Fibroblast of the aortic adventitia (primary cell): ENCODE data around the gene CACNA1B. TPM values are rescaled to one million over a fixed set of nuclear protein-coding genes. Genes with fewer than 3 reads are reported as not detected.
"Not testable (repeated sequence)": the region's sequence is repeated elsewhere in the genome, so short reads cannot be mapped to it uniquely, and the experiment has no call there.

ENCODE experiments used
- DNase-seq: peaks from one replicate; pipeline ENCODE4 v3.0.0-alpha.2; 2010; ENCODE audit warnings: low read depth
- H3K4me3 ChIP-seq: 2 replicates; pipeline ENCODE4 v1.5.1; 2011; ENCODE audit warnings: low read depth, mild to moderate bottlenecking, control low read depth, low read length, moderate library complexity
- CTCF ChIP-seq: IDR thresholded peaks from 2 replicates; pipeline ENCODE4 v1.5.1; 2011; ENCODE audit warnings: mild to moderate bottlenecking, low read length, control low read depth, inconsistent platforms; ENCODE audit not compliant: insufficient read depth
- total RNA-seq: library from RNA; depleted of rRNA; stranded (reverse); fragments of >200 nt; gene quantifications from 2 replicates; pipeline ENCODE4 v1.2.3, GENCODE V29; 2012; ENCODE audit warnings: low replicate concordance

The CACNA1B gene
- total RNA-seq, 1 donor, result under 0.01 TPM

DNA sequence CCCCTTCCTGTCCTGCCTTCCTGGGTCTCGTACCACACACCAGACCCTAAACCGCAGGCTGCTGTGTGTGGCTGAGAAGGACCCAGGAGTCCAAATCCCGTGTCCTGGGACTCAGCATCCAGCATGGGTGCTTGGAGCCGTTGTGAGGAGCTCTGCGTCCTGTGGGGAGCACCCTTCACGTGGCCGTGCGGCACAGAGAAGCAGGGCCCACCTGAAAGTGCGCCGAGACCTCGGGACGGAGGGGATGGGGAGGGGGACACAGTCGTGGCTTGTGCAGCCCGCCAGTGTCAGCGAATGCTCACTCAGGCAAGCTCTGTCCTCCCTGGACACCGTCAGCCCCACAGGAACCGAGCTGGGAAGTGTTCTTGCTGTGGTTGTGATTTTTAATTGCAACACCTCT, 244.6 kb downstream of the CACNA1B start:
- H3K4me3 ChIP-seq, result no peak overlapping the region
- TF ChIP-seq CTCF, result no peak
- no peak for DNase-seq

GRCh38 chr9:138122676-138123075, 245.1 kb downstream of the CACNA1B start:
- no peak for TF ChIP-seq CTCF
- H3K4me3 ChIP-seq, result no peak overlapping the region
- no peak for DNase-seq

DNA sequence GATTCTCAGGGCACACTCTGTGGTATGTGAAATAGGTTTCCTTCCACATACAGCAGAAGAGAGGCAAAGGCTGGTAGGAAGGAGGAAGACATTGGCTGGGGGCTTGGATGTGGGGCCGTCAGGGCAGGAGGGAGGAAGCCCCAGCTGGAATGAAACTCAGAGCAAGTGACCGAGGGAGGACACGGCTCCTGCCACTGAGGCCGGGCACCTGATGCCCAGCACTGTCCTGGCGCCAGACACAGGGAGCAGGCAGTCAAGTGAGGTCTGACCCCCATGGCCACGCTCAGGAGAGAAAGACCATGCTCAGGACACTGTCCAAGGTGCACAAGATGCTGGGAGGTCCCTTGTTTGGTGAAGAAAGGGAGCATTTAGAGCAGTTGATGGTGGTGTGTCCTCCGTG, 245.5 kb downstream of the CACNA1B start:
- TF ChIP-seq CTCF, result no peak
- H3K4me3 ChIP-seq, result no peak overlapping the region
- no peak for DNase-seq

DNA sequence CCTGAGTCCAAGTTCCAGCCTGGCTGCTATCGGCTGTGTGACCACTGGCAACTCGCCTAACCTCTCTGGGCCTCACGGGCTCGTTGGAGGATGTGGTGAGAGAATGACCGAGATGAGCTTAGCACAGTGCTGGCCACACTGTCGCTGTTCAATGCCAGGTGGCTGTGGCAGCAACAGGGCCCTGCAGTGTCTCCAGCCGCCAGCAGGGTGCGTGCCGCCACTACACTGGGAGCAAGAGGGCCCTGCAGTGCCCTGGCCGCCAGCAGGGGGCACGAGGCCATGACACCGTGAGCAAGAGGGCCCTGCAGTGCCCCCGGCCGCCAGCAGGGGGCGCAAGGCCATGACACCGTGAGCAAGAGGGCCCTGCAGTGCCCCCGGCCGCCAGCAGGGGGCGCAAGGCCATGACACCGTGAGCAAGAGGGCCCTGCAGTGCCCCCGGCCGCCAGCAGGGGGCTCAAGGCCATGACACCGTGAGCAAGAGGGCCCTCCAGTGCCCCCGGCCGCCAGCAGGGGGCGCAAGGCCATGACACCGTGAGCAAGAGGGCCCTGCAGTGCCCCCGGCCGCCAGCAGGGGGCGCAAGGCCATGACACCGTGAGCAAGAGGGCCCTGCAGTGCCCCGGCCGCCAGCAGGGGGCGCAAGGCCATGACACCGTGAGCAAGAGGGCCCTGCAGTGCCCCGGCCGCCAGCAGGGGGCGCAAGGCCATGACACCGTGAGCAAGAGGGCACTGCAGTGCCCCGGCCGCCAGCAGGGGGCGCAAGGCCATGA, 248.7 kb downstream of the CACNA1B start:
- not testable (repeated sequence) for H3K4me3 ChIP-seq, DNase-seq

- DNase-seq, result not testable (repeated sequence)
Observed at GRCh38 chr9:138126858-138127584, 249.4 kb downstream of the CACNA1B start.

GRCh38 chr9:138128027-138128426, 250.4 kb downstream of the CACNA1B start:
- H3K4me3 ChIP-seq, DNase-seq: not testable (repeated sequence)

More at GRCh38 chr9:138126858-138127584, 249.4 kb downstream of the CACNA1B start:
- not testable (repeated sequence) for H3K4me3 ChIP-seq

- not testable (repeated sequence) for DNase-seq, H3K4me3 ChIP-seq
Observed at GRCh38 chr9:138129318-138129717, 251.7 kb downstream of the CACNA1B start.

DNA sequence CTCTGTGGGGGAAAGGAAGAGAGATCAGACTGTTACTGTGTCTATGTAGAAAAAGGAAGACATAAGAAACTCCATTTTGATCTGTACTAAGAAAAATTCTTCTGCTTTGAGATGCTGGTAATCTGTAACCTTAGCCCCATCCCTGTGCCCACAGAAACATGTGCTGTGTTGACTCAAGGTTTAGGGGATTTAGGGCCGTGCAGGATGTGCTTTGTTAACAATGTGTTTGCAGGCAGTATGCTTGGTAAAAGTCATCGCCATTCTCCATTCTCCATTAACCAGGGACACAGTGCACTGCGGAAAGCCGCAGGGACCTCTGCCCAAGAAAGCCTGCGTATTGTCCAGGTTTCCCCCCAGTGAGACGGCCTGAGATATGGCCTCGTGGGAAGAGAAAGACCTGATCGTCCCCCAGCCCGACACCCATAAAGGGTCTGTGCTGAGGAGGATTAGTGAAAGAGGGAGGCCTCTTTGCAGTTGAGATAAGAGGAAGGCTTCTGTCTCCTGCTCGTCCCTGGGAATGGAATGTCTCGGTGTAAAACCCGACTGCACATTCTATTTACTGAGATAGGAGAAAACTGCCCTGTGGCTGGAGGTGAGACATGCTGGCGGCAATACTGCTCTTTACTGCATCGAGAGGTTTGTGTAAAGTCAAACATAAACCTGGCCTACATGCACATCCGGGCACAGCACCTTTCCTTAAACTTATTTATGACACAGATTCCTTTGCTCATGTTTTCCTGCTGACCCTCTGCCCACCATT, 255.5 kb downstream of the CACNA1B start:
- not testable (repeated sequence) for H3K4me3 ChIP-seq, DNase-seq

- H3K4me3 ChIP-seq, DNase-seq: not testable (repeated sequence)
Observed at GRCh38 chr9:138134581-138134980, 257.0 kb downstream of the CACNA1B start.

- not testable (repeated sequence) for DNase-seq, H3K4me3 ChIP-seq
Observed at GRCh38 chr9:138139096-138139495, 261.5 kb downstream of the CACNA1B start.

DNA sequence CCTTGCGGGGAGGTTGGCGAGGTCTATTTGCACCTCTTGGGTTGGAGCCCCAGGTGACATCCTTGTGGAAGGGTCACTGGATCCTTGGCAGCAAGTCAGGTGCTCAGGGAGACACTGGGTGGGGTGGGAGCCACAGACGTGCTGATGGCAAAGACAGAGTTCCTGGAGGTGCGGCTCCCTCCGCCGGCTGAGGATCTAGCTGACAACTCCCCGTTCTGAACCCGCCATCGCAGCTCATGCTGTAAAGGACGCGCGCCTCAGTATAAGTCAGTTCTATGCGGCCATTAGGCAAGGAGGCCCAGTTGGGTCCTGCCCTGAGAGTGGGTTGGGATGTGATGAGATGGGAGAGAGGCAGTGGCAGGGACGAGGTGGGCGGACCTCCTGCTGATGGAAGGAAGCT, 263.4 kb downstream of the CACNA1B start:
- not testable (repeated sequence) for H3K4me3 ChIP-seq, DNase-seq

DNA sequence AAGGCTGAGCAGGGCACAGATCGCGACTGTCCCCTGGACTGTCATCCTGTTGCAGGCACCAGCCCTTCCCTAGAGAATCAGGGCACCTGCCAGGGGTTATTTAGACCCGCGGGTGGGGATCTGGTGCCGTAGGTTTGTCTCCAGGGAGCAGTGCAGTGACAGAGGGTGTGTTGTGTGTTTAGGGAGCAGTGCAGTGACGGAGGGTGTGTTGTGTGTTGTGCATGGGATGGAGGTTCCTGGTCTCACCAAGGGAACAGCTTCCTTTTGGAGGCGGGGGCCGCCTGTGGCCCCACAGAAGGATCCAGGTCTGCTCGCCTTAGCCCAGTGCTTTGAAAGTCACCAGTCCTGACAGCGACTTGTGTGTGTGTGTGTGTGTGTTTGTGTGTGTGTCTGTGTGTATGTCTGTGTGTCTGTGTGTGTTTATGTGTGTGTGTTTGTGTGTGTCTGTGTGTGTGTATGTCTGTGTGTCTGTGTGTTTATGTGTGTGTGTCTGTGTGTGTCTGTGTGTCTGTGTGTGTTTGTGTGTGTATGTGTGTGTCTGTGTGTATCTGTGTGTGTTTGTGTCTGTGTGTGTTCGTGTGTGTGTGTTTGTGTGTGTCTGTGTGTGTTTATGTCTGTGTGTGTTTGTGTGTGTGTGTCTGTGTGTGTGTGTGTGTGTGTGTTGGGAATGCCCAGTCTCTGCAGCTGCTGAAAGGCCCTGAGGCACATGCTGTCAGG, 265.1 kb downstream of the CACNA1B start:
- H3K4me3 ChIP-seq, DNase-seq: not testable (repeated sequence)

- not testable (repeated sequence) for DNase-seq, H3K4me3 ChIP-seq
Observed at GRCh38 chr9:138143491-138143890, 265.9 kb downstream of the CACNA1B start.

GRCh38 chr9:138147556-138147955, 270.0 kb downstream of the CACNA1B start:
- DNase-seq, result peak; percentile 1
- H3K4me3 ChIP-seq, result not testable (repeated sequence)
